Gastrocnemius medialis (tissue), 4 donors: ENCODE results near the gene CELSR1.

Experiments
- POLR2A ChIP-seq, 2 donors: fragments of 450-650 bp; IDR thresholded peaks; one replicate each; pipeline ENCODE4 v1.6.1; 2017; ENCODE audit warnings: antibody characterized with exemption in 2 of 2, mild to moderate bottlenecking in 2 of 2, moderate library complexity in 2 of 2
- TF ChIP-seq, protein P1 (sequence below), 5 experiments: fragments of 450-650 bp in 3 of 5; fragments of 200-600 bp in 2 of 5; sonication (generic) in 2 of 5; IDR thresholded peaks in 4 of 5; conservative IDR thresholded peaks in 1 of 5; 1 replicate in 4 of 5; 2 replicates in 1 of 5; pipeline ENCODE4 v1.5.1; 2016 to 2019; ENCODE audit warnings: antibody characterized with exemption in 5 of 5, mild to moderate bottlenecking in 3 of 5, moderate library complexity in 3 of 5

DNA sequence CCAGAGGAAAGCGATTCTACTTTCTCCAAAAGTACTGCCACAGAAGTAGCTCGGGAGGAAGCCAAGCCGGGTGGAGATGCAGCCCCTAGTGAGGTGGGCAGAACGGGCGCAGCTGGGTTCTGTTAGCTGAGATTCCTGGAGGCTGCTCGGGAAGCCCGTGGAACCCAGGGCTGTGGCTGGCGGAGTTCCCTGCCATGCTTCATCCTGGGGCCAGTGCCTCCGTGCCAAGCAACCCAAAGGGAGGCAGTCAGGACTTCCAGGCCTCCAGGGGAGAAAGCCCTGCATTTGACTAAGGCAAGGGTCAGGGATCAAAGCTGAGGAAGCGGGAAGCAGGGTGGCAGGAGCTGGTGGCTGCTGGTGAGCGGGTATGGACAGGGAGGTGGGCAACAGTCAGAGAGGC lies 208.6 kb downstream of the CELSR1 start:
- TF ChIP-seq, protein P1, sequence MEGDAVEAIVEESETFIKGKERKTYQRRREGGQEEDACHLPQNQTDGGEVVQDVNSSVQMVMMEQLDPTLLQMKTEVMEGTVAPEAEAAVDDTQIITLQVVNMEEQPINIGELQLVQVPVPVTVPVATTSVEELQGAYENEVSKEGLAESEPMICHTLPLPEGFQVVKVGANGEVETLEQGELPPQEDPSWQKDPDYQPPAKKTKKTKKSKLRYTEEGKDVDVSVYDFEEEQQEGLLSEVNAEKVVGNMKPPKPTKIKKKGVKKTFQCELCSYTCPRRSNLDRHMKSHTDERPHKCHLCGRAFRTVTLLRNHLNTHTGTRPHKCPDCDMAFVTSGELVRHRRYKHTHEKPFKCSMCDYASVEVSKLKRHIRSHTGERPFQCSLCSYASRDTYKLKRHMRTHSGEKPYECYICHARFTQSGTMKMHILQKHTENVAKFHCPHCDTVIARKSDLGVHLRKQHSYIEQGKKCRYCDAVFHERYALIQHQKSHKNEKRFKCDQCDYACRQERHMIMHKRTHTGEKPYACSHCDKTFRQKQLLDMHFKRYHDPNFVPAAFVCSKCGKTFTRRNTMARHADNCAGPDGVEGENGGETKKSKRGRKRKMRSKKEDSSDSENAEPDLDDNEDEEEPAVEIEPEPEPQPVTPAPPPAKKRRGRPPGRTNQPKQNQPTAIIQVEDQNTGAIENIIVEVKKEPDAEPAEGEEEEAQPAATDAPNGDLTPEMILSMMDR (IDR thresholded peaks at IDR 0.05 in 4 of 5, conservative IDR thresholded peaks at IDR 0.05 in 1 of 5), result no peak
- no peak for TF ChIP-seq POLR2A (IDR thresholded peaks at IDR 0.05)
